ENCODE measurements around the gene RASSF5. TPM values are rescaled to one million over a fixed set of nuclear protein-coding genes. Genes with fewer than 3 reads are reported as not detected.

The RASSF5 gene
- total RNA-seq, 1 experiment from 2014 or later: 6.1 TPM

DNA sequence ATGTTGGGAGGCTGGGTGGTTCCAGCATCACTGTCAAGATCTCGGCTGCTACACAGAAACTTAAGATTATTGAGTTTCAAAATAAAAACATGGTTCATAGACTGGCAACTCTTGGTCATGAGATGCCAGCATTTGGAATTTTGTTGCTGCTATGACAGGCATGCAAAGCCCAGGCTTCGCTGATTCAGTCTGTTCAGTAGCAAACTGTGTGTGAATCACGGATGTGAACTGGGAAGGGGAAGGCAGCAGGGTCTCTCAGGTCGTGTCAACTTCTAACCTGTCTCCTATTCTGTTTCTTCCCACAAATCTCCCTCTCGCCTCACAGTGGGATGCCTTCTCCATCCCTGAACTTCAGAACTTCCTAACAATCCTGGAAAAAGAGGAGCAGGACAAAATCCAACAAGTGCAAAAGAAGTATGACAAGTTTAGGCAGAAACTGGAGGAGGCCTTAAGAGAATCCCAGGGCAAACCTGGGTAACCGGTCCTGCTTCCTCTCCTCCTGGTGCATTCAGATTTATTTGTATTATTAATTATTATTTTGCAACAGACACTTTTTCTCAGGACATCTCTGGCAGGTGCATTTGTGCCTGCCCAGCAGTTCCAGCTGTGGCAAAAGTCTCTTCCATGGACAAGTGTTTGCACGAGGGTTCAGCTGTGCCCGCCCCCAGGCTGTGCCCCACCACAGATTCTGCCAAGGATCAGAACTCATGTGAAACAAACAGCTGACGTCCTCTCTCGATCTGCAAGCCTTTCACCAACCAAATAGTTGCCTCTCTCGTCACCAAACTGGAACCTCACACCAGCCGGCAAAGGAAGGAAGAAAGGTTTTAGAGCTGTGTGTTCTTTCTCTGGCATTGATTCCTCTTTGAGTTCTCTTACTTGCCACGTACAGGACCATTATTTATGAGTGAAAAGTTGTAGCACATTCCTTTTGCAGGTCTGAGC lies 79.4 kb downstream of the RASSF5 start:
- intact Hi-C loops (cut with micrococcal nuclease; ENCODE audit: unreplicated experiment): no loop called here
- no peak overlapping the region for H3K27ac Mint-ChIP-seq (ENCODE audit: unreplicated experiment)

DNA sequence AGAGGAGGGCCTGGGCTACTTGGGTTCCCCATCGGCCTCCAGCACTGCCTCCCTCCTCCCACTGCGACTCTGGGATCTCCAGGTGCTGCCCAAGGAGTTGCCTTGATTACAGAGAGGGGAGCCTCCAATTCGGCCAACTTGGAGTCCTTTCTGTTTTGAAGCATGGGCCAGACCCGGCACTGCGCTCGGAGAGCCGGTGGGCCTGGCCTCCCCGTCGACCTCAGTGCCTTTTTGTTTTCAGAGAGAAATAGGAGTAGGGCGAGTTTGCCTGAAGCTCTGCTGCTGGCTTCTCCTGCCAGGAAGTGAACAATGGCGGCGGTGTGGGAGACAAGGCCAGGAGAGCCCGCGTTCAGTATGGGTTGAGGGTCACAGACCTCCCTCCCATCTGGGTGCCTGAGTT lies 80.6 kb downstream of the RASSF5 start:
- no peak overlapping the region for H3K4me3 Mint-ChIP-seq (ENCODE audit: low read depth, unreplicated experiment)
- H3K4me1 Mint-ChIP-seq (ENCODE audit: low read depth, unreplicated experiment): no peaks in the 10 kb centered on the region
- H3K36me3 Mint-ChIP-seq (ENCODE audit: insufficient read depth, unreplicated experiment): peaks cover 16% of the 10 kb centered on the region
- peaks cover 11% of the 10 kb centered on the region for H3K27me3 Mint-ChIP-seq (ENCODE audit: unreplicated experiment)
- TF ChIP-seq, protein P1, sequence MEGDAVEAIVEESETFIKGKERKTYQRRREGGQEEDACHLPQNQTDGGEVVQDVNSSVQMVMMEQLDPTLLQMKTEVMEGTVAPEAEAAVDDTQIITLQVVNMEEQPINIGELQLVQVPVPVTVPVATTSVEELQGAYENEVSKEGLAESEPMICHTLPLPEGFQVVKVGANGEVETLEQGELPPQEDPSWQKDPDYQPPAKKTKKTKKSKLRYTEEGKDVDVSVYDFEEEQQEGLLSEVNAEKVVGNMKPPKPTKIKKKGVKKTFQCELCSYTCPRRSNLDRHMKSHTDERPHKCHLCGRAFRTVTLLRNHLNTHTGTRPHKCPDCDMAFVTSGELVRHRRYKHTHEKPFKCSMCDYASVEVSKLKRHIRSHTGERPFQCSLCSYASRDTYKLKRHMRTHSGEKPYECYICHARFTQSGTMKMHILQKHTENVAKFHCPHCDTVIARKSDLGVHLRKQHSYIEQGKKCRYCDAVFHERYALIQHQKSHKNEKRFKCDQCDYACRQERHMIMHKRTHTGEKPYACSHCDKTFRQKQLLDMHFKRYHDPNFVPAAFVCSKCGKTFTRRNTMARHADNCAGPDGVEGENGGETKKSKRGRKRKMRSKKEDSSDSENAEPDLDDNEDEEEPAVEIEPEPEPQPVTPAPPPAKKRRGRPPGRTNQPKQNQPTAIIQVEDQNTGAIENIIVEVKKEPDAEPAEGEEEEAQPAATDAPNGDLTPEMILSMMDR (IDR thresholded peaks at IDR 0.05; ENCODE audit: unreplicated experiment): no peak
- CTCF ChIA-PET: interaction anchor here (0.5 to 0.9 kb wide), 4 partner anchors 25 to 1023 kb away, joined by 3 read pairs; no protein-coding TSS in a partner anchor
- no peaks in the 10 kb centered on the region for H3K9me3 Mint-ChIP-seq (ENCODE audit: low read depth, unreplicated experiment)
- intact Hi-C loops (cut with micrococcal nuclease; ENCODE audit: unreplicated experiment): no loop called here
- BruUV-seq (replicated peaks): no TSS peak
- H3K27ac Mint-ChIP-seq (ENCODE audit: unreplicated experiment): no peak overlapping the region
- DNase-seq: no peak

More for the DNA sequence above, 79.4 kb downstream of the RASSF5 start:
- CTCF ChIA-PET: interaction anchor here (0.6 to 1.0 kb wide), 6 partner anchors 24 to 405 kb away, joined by 3 read pairs; no protein-coding TSS in a partner anchor
- Mint-ChIP-seq H3K4me1 (ENCODE audit: low read depth, unreplicated experiment) (no peaks in the 10 kb centered on the region), H3K36me3 (ENCODE audit: insufficient read depth, unreplicated experiment) (peaks cover 8% of the 10 kb centered on the region), H3K27me3 (ENCODE audit: unreplicated experiment) (peaks cover 11% of the 10 kb centered on the region), H3K4me3 (ENCODE audit: low read depth, unreplicated experiment) (no peak overlapping the region), H3K9me3 (ENCODE audit: low read depth, unreplicated experiment) (no peaks in the 10 kb centered on the region)
- no TSS peak for BruUV-seq (replicated peaks)
- TF ChIP-seq, protein P1 (IDR thresholded peaks at IDR 0.05; ENCODE audit: unreplicated experiment): no peak
- DNase-seq: no peak

DNA sequence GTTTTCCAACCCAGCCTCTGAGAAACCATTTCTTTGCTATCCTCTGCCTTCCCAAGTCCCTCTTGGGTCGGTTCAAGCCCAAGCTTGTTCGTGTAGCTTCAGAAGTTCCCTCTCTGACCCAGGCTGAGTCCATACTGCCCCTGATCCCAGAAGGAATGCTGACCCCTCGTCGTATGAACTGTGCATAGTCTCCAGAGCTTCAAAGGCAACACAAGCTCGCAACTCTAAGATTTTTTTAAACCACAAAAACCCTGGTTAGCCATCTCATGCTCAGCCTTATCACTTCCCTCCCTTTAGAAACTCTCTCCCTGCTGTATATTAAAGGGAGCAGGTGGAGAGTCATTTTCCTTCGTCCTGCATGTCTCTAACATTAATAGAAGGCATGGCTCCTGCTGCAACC lies 81.2 kb downstream of the RASSF5 start:
- Mint-ChIP-seq H3K4me3 (ENCODE audit: low read depth, unreplicated experiment) (no peak overlapping the region), H3K27ac (ENCODE audit: unreplicated experiment) (no peak overlapping the region)

DNA sequence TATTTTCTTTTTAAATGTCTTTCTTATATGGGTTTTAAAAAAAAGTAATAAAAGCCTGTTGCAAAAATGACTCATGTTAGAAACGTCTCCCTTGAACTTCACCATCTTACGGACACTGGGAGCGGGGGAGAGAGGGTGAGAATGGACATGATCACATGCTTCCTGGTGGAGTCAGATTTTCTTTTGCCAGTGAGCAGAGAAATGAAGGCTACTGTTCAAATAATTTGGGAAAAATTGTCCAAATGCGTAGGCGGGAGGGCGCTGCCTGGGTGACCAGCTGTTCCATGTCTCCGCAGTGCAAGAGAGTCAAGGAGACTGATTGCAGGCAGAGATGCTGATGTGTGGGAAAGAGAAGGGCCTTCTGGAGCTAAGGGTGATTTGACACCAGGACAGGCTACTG lies 81.9 kb downstream of the RASSF5 start:
- BruUV-seq (replicated peaks): no TSS peak
- peaks cover 17% of the 10 kb centered on the region for H3K36me3 Mint-ChIP-seq (ENCODE audit: insufficient read depth, unreplicated experiment)
- H3K27me3 Mint-ChIP-seq (ENCODE audit: unreplicated experiment): no peaks in the 10 kb centered on the region
- CTCF ChIA-PET: no interaction called here
- TF ChIP-seq, protein P1 (IDR thresholded peaks at IDR 0.05; ENCODE audit: unreplicated experiment): no peak
- H3K9me3 Mint-ChIP-seq (ENCODE audit: low read depth, unreplicated experiment): no peaks in the 10 kb centered on the region
- intact Hi-C loops (cut with micrococcal nuclease; ENCODE audit: unreplicated experiment): no loop called here
- no peak overlapping the region for H3K27ac Mint-ChIP-seq (ENCODE audit: unreplicated experiment)
- H3K4me1 Mint-ChIP-seq (ENCODE audit: low read depth, unreplicated experiment): no peaks in the 10 kb centered on the region
- DNase-seq: no peak
- no peak overlapping the region for H3K4me3 Mint-ChIP-seq (ENCODE audit: low read depth, unreplicated experiment)

More for the DNA sequence above, 81.2 kb downstream of the RASSF5 start:
- peaks cover 6% of the 10 kb centered on the region for H3K27me3 Mint-ChIP-seq (ENCODE audit: unreplicated experiment)
- CTCF ChIA-PET: interaction anchor here (0.5 kb wide), 1 partner anchor 625 kb away, joined by 3 read pairs; no protein-coding TSS in a partner anchor
- no peaks in the 10 kb centered on the region for H3K9me3 Mint-ChIP-seq (ENCODE audit: low read depth, unreplicated experiment)
- peaks cover 19% of the 10 kb centered on the region for H3K36me3 Mint-ChIP-seq (ENCODE audit: insufficient read depth, unreplicated experiment)
- DNase-seq: no peak
- H3K4me1 Mint-ChIP-seq (ENCODE audit: low read depth, unreplicated experiment): no peaks in the 10 kb centered on the region
- TF ChIP-seq, protein P1 (IDR thresholded peaks at IDR 0.05; ENCODE audit: unreplicated experiment): no peak
- no TSS peak for BruUV-seq (replicated peaks)
- intact Hi-C loops (cut with micrococcal nuclease; ENCODE audit: unreplicated experiment): no loop called here

Measured in Calu3 (cell line).